CD4-positive, alpha-beta T cell treated with Interleukin-17A for 1 hour (primary cell): ENCODE results near the gene FAM13C.
"Not testable (repeated sequence)": the region's sequence is repeated elsewhere in the genome, so short reads cannot be mapped to it uniquely, and the experiment has no call there.

Experiments used
- DNase-seq: peaks from one replicate; pipeline ENCODE4 v3.0.0-alpha.2; 2020

FAM13C gene

GRCh38 chr10:59223597-59223996 lies 138.8 kb downstream of the FAM13C start:
- not testable (repeated sequence) for DNase-seq

- DNase-seq = no peak
Observed at GRCh38 chr10:59222788-59223187, 139.6 kb downstream of the FAM13C start.

GRCh38 chr10:59216178-59216869 lies 146.0 kb downstream of the FAM13C start:
- DNase-seq = no peak

GRCh38 chr10:59214160-59214559 lies 148.2 kb downstream of the FAM13C start:
- DNase-seq = no peak

- DNase-seq = no peak
Observed at GRCh38 chr10:59212301-59212798, 150.0 kb downstream of the FAM13C start.

GRCh38 chr10:59206204-59206720 lies 156.1 kb downstream of the FAM13C start:
- no peak for DNase-seq
